Tibial artery (tissue), 4 donors: Measurements from ENCODE around the gene KRT6C.

Experiments used
- DNase-seq, 2 donors: peaks; one replicate each; pipeline ENCODE4 v3.0.0-alpha.2; 2019
- H3K27ac ChIP-seq, 2 donors: fragments of 200-600 bp; sonication (generic) in 1 of 2; 1 replicate in 1 of 2; 2 replicates in 1 of 2; pipeline ENCODE4 v1.5.1; 2018 to 2019; ENCODE audit warnings: mild to moderate bottlenecking in 1 of 2
- H3K27me3 ChIP-seq, 2 donors: fragments of 200-600 bp; sonication (generic) in 1 of 2; one replicate each; pipeline versions ENCODE4 v1.5.1 to v1.6.0; 2016 to 2019
- H3K36me3 ChIP-seq, 3 donors: fragments of 200-600 bp; sonication (generic) in 2 of 3; one replicate each; pipeline ENCODE4 v1.5.1; 2016 to 2019; ENCODE audit warnings: mild to moderate bottlenecking in 2 of 3
- H3K4me1 ChIP-seq, 4 donors: fragments of 200-600 bp; sonication (generic) in 2 of 4; 1 replicate in 3 of 4; 2 replicates in 1 of 4; pipeline ENCODE4 v1.5.1; 2016 to 2019
- H3K4me3 ChIP-seq, 2 donors: fragments of 200-600 bp; sonication (generic) in 1 of 2; 1 replicate in 1 of 2; 2 replicates in 1 of 2; pipeline ENCODE4 v1.5.1; 2018 to 2019; ENCODE audit warnings: mild to moderate bottlenecking in 2 of 2
- H3K9me3 ChIP-seq, 3 donors: fragments of 200-600 bp; sonication (generic) in 1 of 3; one replicate each; pipeline ENCODE4 v1.5.1; 2016 to 2019
- CTCF ChIP-seq, 2 experiments: fragments of 200-600 bp in 1 of 2; fragments of 450-650 bp in 1 of 2; IDR thresholded peaks; one replicate each; pipeline ENCODE4 v1.5.1; 2017 to 2019; ENCODE audit warnings: antibody characterized with exemption in 2 of 2, mild to moderate bottlenecking in 1 of 2, moderate library complexity in 1 of 2
- intact Hi-C: fragments of 100-400 bp; cut with DNase I; formaldehyde crosslinking; loops from one replicate; pipeline ENCODE4 v1.15.0; 2023; ENCODE audit warnings: low total_unique reads

KRT6C gene

GRCh38 chr12:52519387-52519703 is 45.7 kb upstream of the KRT6C start:
- TF ChIP-seq CTCF (IDR thresholded peaks at IDR 0.05), result no peak
- DNase-seq, result no peak
- Histone ChIP-seq H3K27ac (no peak overlapping the region), H3K27me3 (no peaks in the 10 kb centered on the region), H3K4me3 (no peak overlapping the region), H3K4me1 (peaks cover 0 to 41% (median 23%) of the 10 kb centered on the region in 4 donors), H3K9me3 (no peaks in the 10 kb centered on the region), H3K36me3 (no peaks in the 10 kb centered on the region)
- intact Hi-C loops, result no loop called here

GRCh38 chr12:52518574-52519386 is 45.2 kb upstream of the KRT6C start:
- H3K27ac ChIP-seq, result no peak overlapping the region
- H3K36me3 ChIP-seq, result no peaks in the 10 kb centered on the region
- no peak for DNase-seq
- H3K4me3 ChIP-seq, result no peak overlapping the region
- no peak for TF ChIP-seq CTCF (IDR thresholded peaks at IDR 0.05)
- intact Hi-C loops, result no loop called here
- no peaks in the 10 kb centered on the region for H3K27me3 ChIP-seq
- H3K9me3 ChIP-seq, result no peaks in the 10 kb centered on the region
- H3K4me1 ChIP-seq, result peaks cover 0 to 43% (median 21%) of the 10 kb centered on the region in 4 donors

GRCh38 chr12:52517888-52518287 is 44.3 kb upstream of the KRT6C start:
- no peaks in the 10 kb centered on the region for H3K36me3 ChIP-seq
- H3K27ac ChIP-seq, result no peak overlapping the region
- TF ChIP-seq CTCF (IDR thresholded peaks at IDR 0.05), result no peak
- H3K4me3 ChIP-seq, result no peak overlapping the region
- no peak for DNase-seq
- H3K27me3 ChIP-seq, result no peaks in the 10 kb centered on the region
- no peaks in the 10 kb centered on the region for H3K9me3 ChIP-seq
- H3K4me1 ChIP-seq, result peaks cover 0 to 42% (median 20%) of the 10 kb centered on the region in 4 donors
- intact Hi-C loops, result no loop called here

GRCh38 chr12:52517005-52517835 is 43.6 kb upstream of the KRT6C start:
- TF ChIP-seq CTCF (IDR thresholded peaks at IDR 0.05), result no peak
- H3K27ac ChIP-seq, result no peak overlapping the region
- no peaks in the 10 kb centered on the region for H3K36me3 ChIP-seq
- no peak for DNase-seq
- no peaks in the 10 kb centered on the region for H3K9me3 ChIP-seq
- no peak overlapping the region for H3K4me3 ChIP-seq
- intact Hi-C loops, result no loop called here
- peaks cover 0 to 35% (median 14%) of the 10 kb centered on the region in 4 donors for H3K4me1 ChIP-seq
- no peaks in the 10 kb centered on the region for H3K27me3 ChIP-seq

- TF ChIP-seq CTCF (IDR thresholded peaks at IDR 0.05), result no peak
- Histone ChIP-seq H3K27me3 (no peaks in the 10 kb centered on the region), H3K36me3 (no peaks in the 10 kb centered on the region), H3K9me3 (no peaks in the 10 kb centered on the region), H3K4me3 (no peak overlapping the region), H3K4me1 (peaks cover 0 to 25% (median 8%) of the 10 kb centered on the region in 4 donors), H3K27ac (no peak overlapping the region)
- intact Hi-C loops, result no loop called here
- DNase-seq, result no peak
These were observed 42.6 kb upstream of the KRT6C start for GRCh38 chr12:52515927-52516831.
